Central memory CD8-positive, alpha-beta T cell (primary cell): Measurements from ENCODE around the gene RNF212B.
"Not testable (repeated sequence)": the region's sequence is repeated elsewhere in the genome, so short reads cannot be mapped to it uniquely, and the experiment has no call there.

Experiments
- ATAC-seq: fragments of 150-1000 bp; cut with Tn5 transposase; replicated peaks from 2 replicates; pipeline ENCODE4 v1.10.0; 2022; ENCODE audit warnings: mild to moderate bottlenecking, moderate FRiP score, moderate number of reproducible peaks; ENCODE audit not compliant: poor library complexity, severe bottlenecking; ENCODE audit errors: extremely low read depth
- DNase-seq, 2 donors: peaks; one replicate each; pipeline ENCODE4 v3.0.0; 2021; ENCODE audit warnings: low spot score in 2 of 2
- H3K27ac Mint-ChIP-seq: one replicate; pipeline ENCODE4 v1.8.0; 2022; ENCODE audit warnings: low read depth, mild to moderate bottlenecking, moderate library complexity, mixed read lengths
- H3K27me3 Mint-ChIP-seq: one replicate; pipeline ENCODE4 v1.8.0; 2022; ENCODE audit warnings: mixed read lengths
- H3K36me3 Mint-ChIP-seq: one replicate; pipeline ENCODE4 v1.8.0; 2022; ENCODE audit warnings: mild to moderate bottlenecking, moderate library complexity, mixed read lengths; ENCODE audit not compliant: insufficient read depth
- H3K4me1 Mint-ChIP-seq: one replicate; pipeline ENCODE4 v1.8.0; 2022; ENCODE audit warnings: mixed read lengths
- H3K4me3 Mint-ChIP-seq: one replicate; pipeline ENCODE4 v1.8.0; 2022; ENCODE audit warnings: mild to moderate bottlenecking, moderate library complexity, mixed read lengths
- H3K9me3 Mint-ChIP-seq: one replicate; pipeline ENCODE4 v1.8.0; 2022; ENCODE audit warnings: mixed read lengths

Gene RNF212B

GRCh38 chr14:23252006-23252405, 14.3 kb downstream of the RNF212B start:
- H3K27me3 Mint-ChIP-seq, result peaks cover 50% of the 10 kb centered on the region
- no peak overlapping the region for H3K4me3 Mint-ChIP-seq
- H3K27ac Mint-ChIP-seq, result no peak overlapping the region
- H3K9me3 Mint-ChIP-seq, result no peaks in the 10 kb centered on the region
- no peaks in the 10 kb centered on the region for H3K36me3 Mint-ChIP-seq
- DNase-seq (no peak), ATAC-seq (no peak)
- H3K4me1 Mint-ChIP-seq, result no peaks in the 10 kb centered on the region

- Mint-ChIP-seq H3K27me3 (peaks cover 54% of the 10 kb centered on the region), H3K4me1 (no peaks in the 10 kb centered on the region), H3K36me3 (no peaks in the 10 kb centered on the region), H3K4me3 (no peak overlapping the region), H3K9me3 (no peaks in the 10 kb centered on the region), H3K27ac (no peak overlapping the region)
- no peak for ATAC-seq
- DNase-seq, result no peak
These were observed 14.9 kb downstream of the RNF212B start for GRCh38 chr14:23252420-23253333.

- Mint-ChIP-seq H3K27ac (no peak overlapping the region), H3K36me3 (no peaks in the 10 kb centered on the region), H3K4me3 (no peak overlapping the region), H3K9me3 (no peaks in the 10 kb centered on the region), H3K27me3 (peaks cover 71% of the 10 kb centered on the region), H3K4me1 (no peaks in the 10 kb centered on the region)
- ATAC-seq (no peak), DNase-seq (no peak)
These were observed 20.5 kb downstream of the RNF212B start for GRCh38 chr14:23258256-23258655.

DNA sequence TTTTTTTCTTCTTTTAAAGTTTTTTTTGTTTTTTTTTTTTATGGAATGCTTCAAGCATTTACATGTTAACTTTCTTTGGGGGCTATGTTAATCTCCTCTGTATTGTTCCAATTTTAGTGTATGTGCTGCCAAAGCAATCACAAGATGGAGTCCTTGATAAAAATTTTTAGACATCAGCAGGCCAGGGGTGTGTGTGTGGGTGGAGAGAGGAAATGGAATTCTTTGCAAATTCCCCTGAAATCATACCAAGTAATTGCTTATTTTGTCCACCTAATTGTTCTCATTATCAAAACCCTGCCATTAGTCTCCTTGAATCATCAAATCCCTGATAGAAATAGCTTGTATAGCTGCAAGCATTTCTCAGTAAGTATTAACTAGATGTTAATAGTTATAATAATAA, 21.7 kb downstream of the RNF212B start:
- Mint-ChIP-seq H3K36me3 (no peaks in the 10 kb centered on the region), H3K4me1 (no peaks in the 10 kb centered on the region), H3K27me3 (peaks cover 72% of the 10 kb centered on the region), H3K4me3 (no peak overlapping the region), H3K9me3 (no peaks in the 10 kb centered on the region), H3K27ac (no peak overlapping the region)
- no peak for ATAC-seq
- no peak for DNase-seq

- DNase-seq, H3K9me3 Mint-ChIP-seq, H3K27ac Mint-ChIP-seq, H3K4me1 Mint-ChIP-seq, ATAC-seq, H3K36me3 Mint-ChIP-seq, H3K4me3 Mint-ChIP-seq: not testable (repeated sequence)
- H3K27me3 Mint-ChIP-seq, result peaks cover 86% of the 10 kb centered on the region
These were observed 23.1 kb downstream of the RNF212B start for GRCh38 chr14:23260849-23261248.

- Mint-ChIP-seq H3K4me3 (no peak overlapping the region), H3K4me1 (no peaks in the 10 kb centered on the region), H3K27me3 (peaks cover 17% of the 10 kb centered on the region), H3K36me3 (peaks cover 1% of the 10 kb centered on the region), H3K27ac (no peak overlapping the region), H3K9me3 (no peaks in the 10 kb centered on the region)
- ATAC-seq (no peak), DNase-seq (no peak)
These were observed 31.5 kb downstream of the RNF212B start for GRCh38 chr14:23269193-23269592.

GRCh38 chr14:23275412-23275811, 37.7 kb downstream of the RNF212B start:
- Mint-ChIP-seq H3K27ac (no peak overlapping the region), H3K36me3 (peaks cover 2% of the 10 kb centered on the region), H3K9me3 (no peaks in the 10 kb centered on the region), H3K27me3 (no peaks in the 10 kb centered on the region), H3K4me3 (no peak overlapping the region), H3K4me1 (peaks cover 4% of the 10 kb centered on the region)
- no peak for DNase-seq
- no peak for ATAC-seq

- Mint-ChIP-seq H3K36me3 (peaks cover 2% of the 10 kb centered on the region), H3K9me3 (no peaks in the 10 kb centered on the region), H3K27me3 (no peaks in the 10 kb centered on the region), H3K4me1 (peaks cover 4% of the 10 kb centered on the region), H3K27ac (no peak overlapping the region), H3K4me3 (no peak overlapping the region)
- no peak for ATAC-seq
- DNase-seq, result no peak
These were observed 39.5 kb downstream of the RNF212B start for GRCh38 chr14:23277189-23277588.

DNA sequence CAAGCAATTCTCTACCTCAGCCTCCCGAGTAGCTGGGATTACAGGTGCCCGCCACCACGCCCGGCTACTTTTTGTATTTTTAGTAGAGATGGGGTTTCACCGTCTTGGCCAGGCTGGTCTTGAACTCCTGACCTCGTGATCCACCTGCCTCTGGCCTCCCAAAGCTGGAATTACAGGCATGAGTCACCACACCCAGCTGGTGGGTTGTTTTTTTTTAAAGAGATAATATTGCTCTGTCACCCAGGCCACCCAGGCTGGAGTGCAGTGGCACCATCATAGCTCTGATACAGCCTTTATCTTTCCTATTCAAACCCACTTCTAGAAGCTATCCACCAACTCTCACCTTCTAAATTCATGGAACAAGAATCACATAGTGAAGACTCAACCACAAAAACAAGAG, 40.2 kb downstream of the RNF212B start:
- H3K36me3 Mint-ChIP-seq, H3K4me1 Mint-ChIP-seq, H3K9me3 Mint-ChIP-seq, H3K27ac Mint-ChIP-seq, H3K4me3 Mint-ChIP-seq, DNase-seq, ATAC-seq, H3K27me3 Mint-ChIP-seq: not testable (repeated sequence)

- no peak for DNase-seq
- Mint-ChIP-seq H3K27me3 (no peaks in the 10 kb centered on the region), H3K36me3 (peaks cover 10% of the 10 kb centered on the region), H3K4me1 (peaks cover 19% of the 10 kb centered on the region), H3K9me3 (no peaks in the 10 kb centered on the region), H3K4me3 (no peak overlapping the region), H3K27ac (no peak overlapping the region)
- ATAC-seq, result no peak
These were observed 43.5 kb downstream of the RNF212B start for GRCh38 chr14:23281247-23281646.

GRCh38 chr14:23284654-23285529, 47.2 kb downstream of the RNF212B start:
- ATAC-seq (no peak), DNase-seq (no peak)
- Mint-ChIP-seq H3K9me3 (no peaks in the 10 kb centered on the region), H3K27me3 (no peaks in the 10 kb centered on the region), H3K4me1 (peaks cover 15% of the 10 kb centered on the region), H3K27ac (peak overlapping the region; percentile 87), H3K36me3 (peaks cover 8% of the 10 kb centered on the region), H3K4me3 (peak overlapping the region; percentile 90)

DNA sequence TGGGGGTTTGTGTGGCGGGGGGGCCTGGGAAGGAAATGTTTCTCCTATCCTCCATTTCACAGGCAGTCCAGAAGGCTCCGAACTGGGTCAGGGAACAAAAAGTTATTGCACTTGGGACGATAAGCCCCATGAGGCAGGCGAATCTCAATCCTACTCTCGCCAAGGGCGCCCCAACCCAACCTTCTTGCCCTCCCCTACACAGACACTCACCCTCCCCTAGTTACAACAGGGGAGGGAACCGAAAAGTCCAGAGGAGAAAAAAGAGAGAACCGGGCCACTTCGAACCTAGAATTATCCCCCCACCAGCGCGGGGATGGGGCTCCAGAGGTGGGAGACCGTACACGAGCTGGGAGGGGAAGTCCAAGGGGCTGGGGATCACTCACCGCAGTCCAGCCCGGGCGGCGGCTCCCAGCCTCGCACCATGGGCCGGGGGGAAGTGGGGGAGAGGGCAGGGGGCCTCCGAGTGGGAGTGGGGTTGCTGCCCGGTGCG, 47.8 kb downstream of the RNF212B start:
- peak overlapping the region; percentile 87 for H3K27ac Mint-ChIP-seq
- no peaks in the 10 kb centered on the region for H3K27me3 Mint-ChIP-seq
- DNase-seq (no peak), ATAC-seq (peak; percentile 38)
- peak overlapping the region; percentile 90 for H3K4me3 Mint-ChIP-seq
- H3K36me3 Mint-ChIP-seq, result peaks cover 8% of the 10 kb centered on the region
- no peaks in the 10 kb centered on the region for H3K9me3 Mint-ChIP-seq
- peaks cover 15% of the 10 kb centered on the region for H3K4me1 Mint-ChIP-seq
